ENCODE measurements around the gene ZHX3.
"Not testable (repeated sequence)": the region's sequence is repeated elsewhere in the genome, so short reads cannot be mapped to it uniquely, and the experiment has no call there.

ZHX3 gene

GRCh38 chr20:41256516-41256915 is 61.0 kb downstream of the ZHX3 start:
- DNase-seq (ENCODE audit: low spot score), result no peak

DNA sequence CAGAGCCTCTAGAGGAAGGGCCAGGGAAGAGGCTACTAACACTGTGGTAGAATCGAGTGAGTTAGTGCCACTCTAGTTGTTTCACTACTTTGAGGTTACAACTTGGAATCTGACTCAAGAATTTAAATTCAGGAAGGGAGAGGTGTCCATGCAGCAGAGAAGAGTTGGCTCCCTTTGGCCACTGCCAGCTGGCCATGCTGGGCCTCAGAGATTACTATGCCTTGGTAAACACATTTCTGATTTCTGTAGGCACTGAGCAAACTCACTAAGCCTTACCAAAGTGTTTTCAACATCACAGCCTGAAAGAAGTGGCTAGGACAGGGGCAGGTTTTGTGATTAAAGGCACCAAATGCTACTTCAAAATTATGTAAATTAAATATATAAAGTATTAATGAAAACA is 61.9 kb downstream of the ZHX3 start:
- DNase-seq (ENCODE audit: low spot score), result no peak

DNA sequence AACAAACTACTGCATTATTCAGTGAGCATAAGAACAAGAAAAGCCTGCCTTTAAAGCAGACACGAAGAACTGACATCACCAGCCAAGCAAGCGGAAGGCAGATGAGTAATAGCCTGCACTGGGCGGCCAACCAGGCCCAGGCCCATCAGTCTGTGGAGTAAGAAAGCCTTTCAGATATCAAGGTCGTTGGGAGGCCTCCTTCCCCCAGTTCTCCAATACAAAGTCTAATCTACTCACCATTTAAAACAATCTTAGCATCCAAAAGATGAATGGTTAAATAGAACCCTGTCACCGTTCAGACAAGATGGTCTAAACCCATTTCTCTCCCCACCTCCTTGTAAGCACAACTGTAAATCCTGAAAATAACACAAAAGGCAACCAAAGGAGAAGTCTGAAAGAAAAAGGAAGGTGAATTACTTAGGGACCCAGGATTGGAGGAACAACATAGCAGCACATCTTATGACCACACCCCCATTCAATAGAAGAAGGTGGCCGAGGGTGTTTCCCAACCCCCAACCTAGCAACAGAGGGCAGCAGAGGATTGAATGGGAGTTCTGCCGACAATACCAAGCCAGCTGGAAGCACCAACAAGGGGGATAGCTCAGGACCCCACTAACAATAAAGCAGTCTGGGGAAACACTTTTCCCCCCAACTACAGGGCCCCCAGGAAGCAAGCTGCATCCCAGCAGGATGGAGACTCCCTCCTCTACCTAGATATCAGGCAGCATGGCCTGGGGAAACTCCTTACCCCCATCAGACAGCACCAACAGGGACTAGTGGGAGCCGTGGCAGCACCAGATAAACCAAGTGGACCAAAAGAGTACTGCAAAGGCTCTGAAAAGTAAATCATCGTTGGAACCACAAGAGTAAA is 67.9 kb downstream of the ZHX3 start:
- peak; percentile 37 for DNase-seq (ENCODE audit: low spot score)

- DNase-seq (ENCODE audit: low spot score), result no peak
Measured at GRCh38 chr20:41248368-41249024, 69.0 kb downstream of the ZHX3 start.

GRCh38 chr20:41247523-41248367 is 69.8 kb downstream of the ZHX3 start:
- DNase-seq (ENCODE audit: low spot score), result no peak

- no peak for DNase-seq (ENCODE audit: low spot score)
Measured at GRCh38 chr20:41245086-41245707, 72.3 kb downstream of the ZHX3 start.

GRCh38 chr20:41242807-41243206 is 74.7 kb downstream of the ZHX3 start:
- no peak for DNase-seq (ENCODE audit: low spot score)

DNA sequence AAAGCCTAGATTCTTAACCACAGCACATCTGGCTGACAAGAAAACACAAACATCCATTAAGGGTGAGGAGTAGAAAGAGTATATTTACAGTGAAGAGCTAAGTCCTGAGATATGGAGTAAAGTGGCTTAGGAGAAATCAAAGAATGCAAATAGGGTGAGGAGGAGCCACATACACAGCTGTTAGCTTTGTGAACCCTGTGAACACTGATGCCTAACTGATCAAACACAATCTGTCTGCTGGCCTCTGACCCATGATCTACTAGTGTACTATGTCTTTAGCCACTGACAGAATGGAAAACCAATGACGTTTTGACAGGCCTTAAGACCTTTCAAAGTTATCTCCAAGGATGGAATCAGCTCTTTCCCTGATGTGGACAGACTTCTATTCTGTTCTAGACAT is 75.2 kb downstream of the ZHX3 start:
- no peak for DNase-seq (ENCODE audit: low spot score)

GRCh38 chr20:41237233-41237632 is 80.3 kb downstream of the ZHX3 start:
- DNase-seq (ENCODE audit: low spot score), result not testable (repeated sequence)

- not testable (repeated sequence) for DNase-seq (ENCODE audit: low spot score)
Measured at GRCh38 chr20:41236818-41237217, 80.7 kb downstream of the ZHX3 start.

GRCh38 chr20:41234546-41234945 is 83.0 kb downstream of the ZHX3 start:
- no peak for DNase-seq (ENCODE audit: low spot score)

DNA sequence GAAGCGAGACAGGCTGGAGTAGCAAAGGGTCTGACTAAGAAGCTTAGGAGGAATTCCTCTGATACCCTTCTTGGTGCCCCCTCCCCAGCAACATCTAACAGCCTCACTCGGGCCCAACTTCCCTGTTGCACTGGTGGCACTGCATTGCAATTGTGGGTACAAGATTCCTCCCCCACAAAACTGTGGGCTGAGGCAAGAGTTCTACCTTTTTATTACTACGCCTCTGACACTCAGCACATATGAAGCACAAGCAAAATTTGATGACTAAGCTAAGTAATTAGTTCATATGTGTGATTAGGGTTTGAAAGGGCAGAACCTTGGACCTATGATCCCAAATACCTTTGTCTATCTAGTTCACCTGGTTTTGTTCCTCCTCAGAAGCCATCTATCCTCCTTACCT is 83.5 kb downstream of the ZHX3 start:
- DNase-seq (ENCODE audit: low spot score), result no peak

DNA sequence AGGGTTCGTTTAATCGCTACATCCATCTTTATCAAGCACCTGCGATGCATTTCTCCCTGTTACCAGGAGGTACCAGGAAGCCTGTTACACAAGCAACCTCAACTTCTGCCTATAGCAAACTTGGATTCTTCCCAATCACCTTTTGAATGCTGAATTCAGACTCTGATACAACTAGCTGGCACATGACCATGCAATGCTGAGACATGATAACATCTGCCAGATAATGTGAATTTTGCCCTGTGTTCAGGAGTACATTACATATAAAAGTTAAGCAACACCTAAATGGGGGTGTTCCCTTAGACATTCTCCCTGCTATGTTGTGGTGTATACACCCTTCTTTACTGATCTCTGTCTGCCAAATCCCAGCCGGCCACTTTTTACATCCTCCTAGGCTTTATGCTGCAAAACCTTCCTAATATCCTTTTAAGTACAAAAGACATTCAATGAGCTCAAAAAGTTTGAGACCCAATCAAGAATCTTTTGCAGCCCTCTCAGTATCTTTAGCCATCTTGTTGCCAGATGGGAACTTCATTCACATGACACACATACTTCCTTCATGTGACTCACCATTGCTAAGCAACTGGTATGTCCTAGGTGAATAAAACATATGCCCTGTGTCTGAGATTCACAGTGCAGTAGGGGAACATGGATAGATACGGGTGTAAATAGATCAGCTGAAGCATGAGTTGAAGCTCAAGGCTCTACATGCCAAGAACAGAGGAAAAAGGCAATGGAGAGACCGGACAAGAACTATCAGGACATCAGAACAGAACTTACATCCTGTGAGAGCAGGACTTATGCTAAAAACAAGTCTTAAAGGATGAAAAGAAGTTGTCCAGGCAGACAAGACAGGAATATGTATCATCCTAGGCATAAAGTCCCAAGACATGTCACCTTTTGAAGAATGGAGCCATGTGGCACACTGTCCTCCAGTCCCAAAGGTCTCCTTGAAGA is 84.3 kb downstream of the ZHX3 start:
- DNase-seq (ENCODE audit: low spot score), result peak; percentile 70

DNA sequence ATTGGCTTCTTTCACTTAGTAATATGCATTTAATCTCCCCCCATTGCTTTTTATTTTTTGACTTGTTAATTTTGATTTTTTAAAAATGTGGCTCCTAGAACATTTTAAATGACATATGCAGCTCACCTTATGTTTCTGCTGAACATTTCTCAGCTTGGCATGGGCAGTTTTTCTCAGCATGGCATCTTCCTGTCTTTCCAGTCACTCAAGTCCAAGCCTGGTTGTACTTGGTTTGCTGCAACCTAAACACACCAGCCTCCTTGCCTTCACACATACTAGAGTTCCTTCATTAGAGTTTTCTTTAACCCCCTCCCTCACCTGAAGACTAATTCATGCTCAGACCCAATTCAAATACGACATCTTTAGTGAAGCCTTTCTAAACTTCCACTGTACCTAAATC is 86.4 kb downstream of the ZHX3 start:
- no peak for DNase-seq (ENCODE audit: low spot score)

- DNase-seq (ENCODE audit: low spot score), result no peak
Measured at GRCh38 chr20:41230136-41230535, 87.4 kb downstream of the ZHX3 start.

DNA sequence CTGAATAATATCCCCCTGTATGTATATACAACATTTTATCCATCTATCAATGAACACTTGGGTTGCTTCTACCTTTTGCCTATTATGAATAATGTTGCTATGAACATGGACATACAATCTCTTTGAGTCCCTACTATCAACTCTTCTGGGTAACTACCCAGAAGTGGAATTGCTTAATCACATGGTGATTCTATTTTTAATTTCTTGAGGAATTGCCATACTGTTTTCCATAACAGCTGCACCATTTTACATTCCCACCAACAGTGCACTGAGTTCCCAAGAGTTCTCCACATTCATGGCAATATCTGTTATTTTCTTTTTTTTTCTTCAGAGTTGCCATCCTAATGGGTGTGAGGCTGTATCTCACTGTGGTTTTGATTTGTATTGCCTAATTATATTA is 88.3 kb downstream of the ZHX3 start:
- DNase-seq (ENCODE audit: low spot score), result no peak

GRCh38 chr20:41228858-41229257 is 88.7 kb downstream of the ZHX3 start:
- DNase-seq (ENCODE audit: low spot score), result no peak

GRCh38 chr20:41226426-41226825 is 91.1 kb downstream of the ZHX3 start:
- no peak for DNase-seq (ENCODE audit: low spot score)

- no peak for DNase-seq (ENCODE audit: low spot score)
Measured at GRCh38 chr20:41225091-41225490, 92.4 kb downstream of the ZHX3 start.

DNA sequence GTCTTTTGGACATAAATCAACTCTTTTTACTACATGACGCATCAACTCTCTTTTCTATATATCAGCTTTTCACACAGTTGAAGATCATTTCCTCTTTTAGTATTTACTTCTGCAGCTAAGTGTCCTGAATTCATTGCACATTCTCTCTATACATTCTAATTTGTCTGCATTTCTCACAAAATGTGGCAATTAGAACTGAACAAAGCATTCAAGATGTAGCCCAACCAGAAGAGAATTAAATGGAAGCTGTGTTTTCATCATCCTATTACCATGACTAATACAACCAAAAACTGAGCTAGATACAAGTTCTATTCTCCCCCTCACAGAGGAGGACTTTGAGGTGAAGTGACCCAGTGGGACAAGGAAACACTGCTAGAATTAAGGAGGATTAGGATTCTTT is 93.2 kb downstream of the ZHX3 start:
- no peak for DNase-seq (ENCODE audit: low spot score)

DNA sequence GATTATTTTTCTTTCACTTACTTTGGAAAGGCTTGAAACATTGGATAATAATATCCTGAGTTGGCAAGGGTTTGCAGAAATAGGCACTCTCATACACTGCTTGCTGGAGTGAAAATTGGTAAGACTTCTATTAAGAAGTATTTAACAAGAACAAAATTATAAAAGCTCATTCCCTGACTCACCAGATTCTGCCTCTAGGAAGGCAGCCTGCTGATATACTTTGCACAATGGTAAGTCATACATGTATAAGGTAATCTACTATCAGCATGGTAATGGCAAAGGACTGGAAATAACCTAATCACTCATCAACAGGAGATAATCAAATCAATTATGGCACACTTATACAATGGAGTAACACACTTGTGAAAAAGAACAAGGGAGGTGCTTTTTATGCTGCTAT is 94.4 kb downstream of the ZHX3 start:
- DNase-seq (ENCODE audit: low spot score), result no peak

Data from SW480 (cell line).